HepG2 (cell line): ENCODE results near the gene PRDM15. TPM values are rescaled to one million over a fixed set of nuclear protein-coding genes. Genes with fewer than 3 reads are reported as not detected.

Source experiments
- CBX5 ChIP-seq: sonication (generic); formaldehyde crosslinking; IDR thresholded peaks from 2 replicates; pipeline ENCODE4 v1.4.0; 2020; ENCODE audit warnings: missing genetic modification reagents, borderline replicate concordance
- CREB1 ChIP-seq, 2 experiments: fragments of 450-650 bp in 1 of 2; IDR thresholded peaks; 2 replicates each; pipeline ENCODE4 v1.6.1; 2016 to 2017; ENCODE audit warnings: control low read depth in 1 of 2, mild to moderate bottlenecking in 1 of 2, missing compliant biosample characterization in 1 of 2, missing genetic modification characterization in 1 of 2
- ELF1 ChIP-seq: sonication (generic); formaldehyde crosslinking; IDR thresholded peaks from 2 replicates; pipeline ENCODE4 v1.4.0; 2020; ENCODE audit warnings: missing genetic modification reagents
- FOXJ3 ChIP-seq: sonication (generic); formaldehyde crosslinking; IDR thresholded peaks from 2 replicates; pipeline ENCODE4 v1.4.0; 2020; ENCODE audit warnings: missing genetic modification reagents, mild to moderate bottlenecking, borderline replicate concordance
- GABPA ChIP-seq, 2 experiments: IDR thresholded peaks; 2 replicates each; pipeline ENCODE4 v1.6.1; 2011 to 2016; ENCODE audit warnings: low read depth in 2 of 2, low read length in 1 of 2, missing biosample characterization in 1 of 2, missing genetic modification characterization in 1 of 2
- GABPB1 ChIP-seq: IDR thresholded peaks from 2 replicates; pipeline ENCODE4 v1.6.1; 2016; ENCODE audit warnings: mild to moderate bottlenecking, missing genetic modification reagents, moderate library complexity, missing compliant biosample characterization
- HCFC1 ChIP-seq: fragments of 150-350 bp; IDR thresholded peaks from 2 replicates; pipeline ENCODE4 v1.6.1; 2014; ENCODE audit warnings: low read depth, low read length
- HNRNPLL ChIP-seq: fragments of 200-400 bp; formaldehyde crosslinking; IDR thresholded peaks from 2 replicates; pipeline ENCODE4 v1.6.1; 2017; ENCODE audit warnings: mild to moderate bottlenecking, low read depth, low read length; ENCODE audit not compliant: poor library complexity, severe bottlenecking
- JUND ChIP-seq: sonication (generic); formaldehyde crosslinking; IDR thresholded peaks from 2 replicates; pipeline ENCODE4 v1.8.0; 2022; ENCODE audit warnings: mild to moderate bottlenecking, missing genetic modification reagents
- MLLT10 ChIP-seq: sonication (generic); formaldehyde crosslinking; IDR thresholded peaks from 2 replicates; pipeline ENCODE4 v1.4.0; 2020; ENCODE audit warnings: missing genetic modification reagents
- MYC ChIP-seq: sonication (generic); formaldehyde crosslinking; IDR thresholded peaks from 2 replicates; pipeline ENCODE4 v1.9.0; 2021; ENCODE audit warnings: missing genetic modification reagents, borderline replicate concordance
- PHF5A ChIP-seq: IDR thresholded peaks from one replicate; pipeline ENCODE4 v1.6.1; 2018; ENCODE audit warnings: low read depth, missing genetic modification reagents; ENCODE audit not compliant: unreplicated experiment
- RBFOX2 ChIP-seq: fragments of 200-400 bp; formaldehyde crosslinking; IDR thresholded peaks from 2 replicates; pipeline ENCODE4 v1.6.1; 2017; ENCODE audit warnings: low read depth, mild to moderate bottlenecking, low read length
- SALL1 ChIP-seq: sonication (generic); formaldehyde crosslinking; IDR thresholded peaks from 2 replicates; pipeline ENCODE4 v1.8.0; 2022; ENCODE audit warnings: mild to moderate bottlenecking, missing genetic modification reagents
- TAF15 ChIP-seq: fragments of 200-400 bp; formaldehyde crosslinking; IDR thresholded peaks from one replicate; pipeline ENCODE4 v1.6.1; 2018; ENCODE audit warnings: mild to moderate bottlenecking, low read depth, low read length; ENCODE audit not compliant: poor library complexity, severe bottlenecking
- THYN1 ChIP-seq: sonication (generic); formaldehyde crosslinking; IDR thresholded peaks from 2 replicates; pipeline ENCODE4 v1.8.1; 2023; ENCODE audit warnings: low read depth, mild to moderate bottlenecking, moderate library complexity, missing genetic modification reagents, borderline replicate concordance
- ZNF264 ChIP-seq: sonication (generic); formaldehyde crosslinking; IDR thresholded peaks from 2 replicates; pipeline ENCODE4 v1.4.0; 2020; ENCODE audit warnings: missing genetic modification reagents
- ZNF678 ChIP-seq: sonication (generic); formaldehyde crosslinking; IDR thresholded peaks from 2 replicates; pipeline ENCODE4 v1.4.0; 2020; ENCODE audit warnings: mild to moderate bottlenecking, missing genetic modification reagents
- ZSCAN31 ChIP-seq: sonication (generic); formaldehyde crosslinking; IDR thresholded peaks from 2 replicates; pipeline ENCODE4 v1.5.0; 2020; ENCODE audit warnings: low read depth, mild to moderate bottlenecking, missing genetic modification reagents
- polyA plus RNA-seq, 8 experiments: library from polyadenylated mRNA; depleted of rRNA in 3 of 8; stranded (reverse) in 7 of 8; unstranded in 1 of 8; fragments of >200 nt; fragmentation: Illumina TruSeq in 4 of 8; extraction: Trizol in 4 of 8; gene quantifications; 2 replicates each; pipeline versions ENCODE4 v1.2.1 to v1.2.3, GENCODE V29; 2011 to 2016; ENCODE audit warnings: low read depth in 4 of 8, missing spikeins in 1 of 8, mixed read lengths in 1 of 8; ENCODE audit not compliant: insufficient read depth in 1 of 8
- total RNA-seq, 5 experiments: library from RNA; depleted of rRNA; stranded (reverse); fragments of >200 nt; fragmentation: Illumina TruSeq; extraction: Trizol; gene quantifications; 2 replicates each; pipeline ENCODE4 v1.2.3, GENCODE V29; 2016; ENCODE audit warnings: low read depth in 1 of 5
- TF ChIP-seq, protein P1 (sequence below): IDR thresholded peaks from 2 replicates; pipeline ENCODE4 v1.6.1; 2012; ENCODE audit warnings: inconsistent platforms
- TF ChIP-seq, protein P2 (sequence below): sonication (generic); formaldehyde crosslinking; IDR thresholded peaks from 2 replicates; pipeline ENCODE4 v1.9.0; 2021; ENCODE audit warnings: missing genetic modification reagents, borderline replicate concordance
- TF ChIP-seq, protein P3 (sequence below): sonication (generic); formaldehyde crosslinking; IDR thresholded peaks from 2 replicates; pipeline ENCODE4 v1.8.1; 2023; ENCODE audit warnings: mild to moderate bottlenecking, missing genetic modification reagents
- TF ChIP-seq, protein P4 (sequence below): sonication (generic); formaldehyde crosslinking; IDR thresholded peaks from 2 replicates; pipeline ENCODE4 v1.4.0; 2020; ENCODE audit warnings: missing genetic modification reagents, borderline replicate concordance

PRDM15 gene
- total and polyA plus RNA-seq, 2 of the 13 experiments (the other 11 are each of a cell fraction or from before 2014, with no cell fraction given), result 4.0 to 6.9 TPM

DNA sequence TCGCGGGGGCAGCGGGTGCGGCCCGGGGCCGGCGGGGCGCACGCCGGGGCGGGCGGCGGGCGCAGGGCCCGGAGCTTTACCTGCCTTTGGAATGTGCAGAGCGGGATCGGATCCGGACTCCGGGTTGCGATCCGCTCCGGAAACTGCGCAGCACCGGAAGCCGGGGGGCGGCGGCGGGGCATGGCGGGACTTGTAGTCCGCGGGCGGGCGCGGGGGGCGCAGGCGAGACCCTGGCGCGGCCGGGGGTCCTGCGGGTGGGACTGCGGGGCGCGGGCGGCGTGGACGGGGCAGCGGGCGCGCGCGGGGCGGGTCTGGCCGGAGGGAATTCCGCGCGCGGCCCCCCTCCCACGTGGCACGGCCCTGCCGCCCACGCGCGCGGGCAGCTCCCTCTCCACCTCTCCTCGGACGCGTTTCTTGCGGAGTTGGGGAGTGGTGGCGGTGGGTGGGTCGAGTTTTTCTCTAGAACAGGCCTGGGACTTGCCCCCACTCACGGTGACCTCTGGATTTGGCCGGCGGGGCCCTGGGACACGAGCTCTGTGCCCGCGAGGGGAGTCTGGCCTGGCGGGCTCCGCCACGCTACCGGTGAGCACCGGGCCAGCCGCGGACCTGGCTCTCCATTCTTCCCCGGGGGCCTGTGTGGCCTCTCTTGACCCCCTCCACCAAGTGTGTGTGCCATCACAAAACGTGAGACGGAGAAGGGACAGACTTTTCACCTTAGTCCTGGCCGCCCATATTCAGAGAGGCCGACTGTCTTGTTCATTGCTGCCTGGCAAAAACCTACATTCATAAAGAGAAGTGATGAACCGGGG is at the start of gene PRDM15 (continued):
- TF ChIP-seq CBX5 (CRISPR knock-in tag) (no peak), JUND (no peak), HCFC1 (peak; percentile 66; the same call in 1 of the 2 replicates), GABPB1 (CRISPR knock-in tag) (peak; percentile 89), SALL1 (CRISPR knock-in tag) (peak; percentile 50; the same call in 1 of the 2 replicates), MYC (CRISPR knock-in tag) (peak; percentile 81), ZNF678 (peak; percentile 37; the same call in 1 of the 2 replicates), MLLT10 (CRISPR knock-in tag) (no peak), GABPA (IDR thresholded peaks at IDR 0.05; ENCODE audit: low read depth, low read length) (peak; percentile 84), GABPA (CRISPR knock-in tag; IDR thresholded peaks at IDR 0.05; ENCODE audit: low read depth) (peak; percentile 86), PHF5A (CRISPR knock-in tag) (no peak), THYN1 (no peak), FOXJ3 (no peak), ZSCAN31 (CRISPR knock-in tag) (no peak), ELF1 (CRISPR knock-in tag) (0 out of 2 replicates have a peak, but pooled peaks have one; percentile 18), RBFOX2 (peak; percentile 73), HNRNPLL (peak; percentile 87), ZNF264 (no peak), CREB1 (IDR thresholded peaks at IDR 0.05) (no peak), CREB1 (CRISPR knock-in tag; IDR thresholded peaks at IDR 0.05) (no peak), TAF15 (no peak)
- TF ChIP-seq, protein P1, sequence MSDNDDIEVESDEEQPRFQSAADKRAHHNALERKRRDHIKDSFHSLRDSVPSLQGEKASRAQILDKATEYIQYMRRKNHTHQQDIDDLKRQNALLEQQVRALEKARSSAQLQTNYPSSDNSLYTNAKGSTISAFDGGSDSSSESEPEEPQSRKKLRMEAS, result peak; percentile 46; the same call in 1 of the 2 replicates
- TF ChIP-seq, protein P2, sequence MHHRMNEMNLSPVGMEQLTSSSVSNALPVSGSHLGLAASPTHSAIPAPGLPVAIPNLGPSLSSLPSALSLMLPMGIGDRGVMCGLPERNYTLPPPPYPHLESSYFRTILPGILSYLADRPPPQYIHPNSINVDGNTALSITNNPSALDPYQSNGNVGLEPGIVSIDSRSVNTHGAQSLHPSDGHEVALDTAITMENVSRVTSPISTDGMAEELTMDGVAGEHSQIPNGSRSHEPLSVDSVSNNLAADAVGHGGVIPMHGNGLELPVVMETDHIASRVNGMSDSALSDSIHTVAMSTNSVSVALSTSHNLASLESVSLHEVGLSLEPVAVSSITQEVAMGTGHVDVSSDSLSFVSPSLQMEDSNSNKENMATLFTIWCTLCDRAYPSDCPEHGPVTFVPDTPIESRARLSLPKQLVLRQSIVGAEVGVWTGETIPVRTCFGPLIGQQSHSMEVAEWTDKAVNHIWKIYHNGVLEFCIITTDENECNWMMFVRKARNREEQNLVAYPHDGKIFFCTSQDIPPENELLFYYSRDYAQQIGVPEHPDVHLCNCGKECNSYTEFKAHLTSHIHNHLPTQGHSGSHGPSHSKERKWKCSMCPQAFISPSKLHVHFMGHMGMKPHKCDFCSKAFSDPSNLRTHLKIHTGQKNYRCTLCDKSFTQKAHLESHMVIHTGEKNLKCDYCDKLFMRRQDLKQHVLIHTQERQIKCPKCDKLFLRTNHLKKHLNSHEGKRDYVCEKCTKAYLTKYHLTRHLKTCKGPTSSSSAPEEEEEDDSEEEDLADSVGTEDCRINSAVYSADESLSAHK, result no peak
- TF ChIP-seq, protein P3, sequence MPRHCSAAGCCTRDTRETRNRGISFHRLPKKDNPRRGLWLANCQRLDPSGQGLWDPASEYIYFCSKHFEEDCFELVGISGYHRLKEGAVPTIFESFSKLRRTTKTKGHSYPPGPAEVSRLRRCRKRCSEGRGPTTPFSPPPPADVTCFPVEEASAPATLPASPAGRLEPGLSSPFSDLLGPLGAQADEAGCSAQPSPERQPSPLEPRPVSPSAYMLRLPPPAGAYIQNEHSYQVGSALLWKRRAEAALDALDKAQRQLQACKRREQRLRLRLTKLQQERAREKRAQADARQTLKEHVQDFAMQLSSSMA (CRISPR knock-in tag), result no peak
- TF ChIP-seq, protein P4, sequence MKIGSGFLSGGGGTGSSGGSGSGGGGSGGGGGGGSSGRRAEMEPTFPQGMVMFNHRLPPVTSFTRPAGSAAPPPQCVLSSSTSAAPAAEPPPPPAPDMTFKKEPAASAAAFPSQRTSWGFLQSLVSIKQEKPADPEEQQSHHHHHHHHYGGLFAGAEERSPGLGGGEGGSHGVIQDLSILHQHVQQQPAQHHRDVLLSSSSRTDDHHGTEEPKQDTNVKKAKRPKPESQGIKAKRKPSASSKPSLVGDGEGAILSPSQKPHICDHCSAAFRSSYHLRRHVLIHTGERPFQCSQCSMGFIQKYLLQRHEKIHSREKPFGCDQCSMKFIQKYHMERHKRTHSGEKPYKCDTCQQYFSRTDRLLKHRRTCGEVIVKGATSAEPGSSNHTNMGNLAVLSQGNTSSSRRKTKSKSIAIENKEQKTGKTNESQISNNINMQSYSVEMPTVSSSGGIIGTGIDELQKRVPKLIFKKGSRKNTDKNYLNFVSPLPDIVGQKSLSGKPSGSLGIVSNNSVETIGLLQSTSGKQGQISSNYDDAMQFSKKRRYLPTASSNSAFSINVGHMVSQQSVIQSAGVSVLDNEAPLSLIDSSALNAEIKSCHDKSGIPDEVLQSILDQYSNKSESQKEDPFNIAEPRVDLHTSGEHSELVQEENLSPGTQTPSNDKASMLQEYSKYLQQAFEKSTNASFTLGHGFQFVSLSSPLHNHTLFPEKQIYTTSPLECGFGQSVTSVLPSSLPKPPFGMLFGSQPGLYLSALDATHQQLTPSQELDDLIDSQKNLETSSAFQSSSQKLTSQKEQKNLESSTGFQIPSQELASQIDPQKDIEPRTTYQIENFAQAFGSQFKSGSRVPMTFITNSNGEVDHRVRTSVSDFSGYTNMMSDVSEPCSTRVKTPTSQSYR (CRISPR knock-in tag), result no peak
